Measurements from ENCODE around the gene CCDC9B.

The CCDC9B gene

GRCh38 chr15:40306908-40307307 lies 33.8 kb downstream of the CCDC9B start:
- no peak for DNase-seq

- DNase-seq, result no peak
These were observed 34.4 kb downstream of the CCDC9B start for GRCh38 chr15:40306371-40306770.

GRCh38 chr15:40305281-40305680 lies 35.5 kb downstream of the CCDC9B start:
- DNase-seq, result no peak

- DNase-seq, result no peak
These were observed 37.2 kb downstream of the CCDC9B start for GRCh38 chr15:40303576-40303975.

- DNase-seq, result no peak
These were observed 37.8 kb downstream of the CCDC9B start for GRCh38 chr15:40302981-40303380.

- DNase-seq, result no peak
These were observed 38.4 kb downstream of the CCDC9B start for GRCh38 chr15:40302288-40302886.

GRCh38 chr15:40301467-40302179 lies 39.1 kb downstream of the CCDC9B start:
- DNase-seq, result no peak

- no peak for DNase-seq
These were observed 40.0 kb downstream of the CCDC9B start for GRCh38 chr15:40300771-40301170.

GRCh38 chr15:40300367-40300766 lies 40.4 kb downstream of the CCDC9B start:
- no peak for DNase-seq

- no peak for DNase-seq
These were observed 42.4 kb downstream of the CCDC9B start for GRCh38 chr15:40298216-40298935.

- no peak for DNase-seq
These were observed 43.4 kb downstream of the CCDC9B start for GRCh38 chr15:40297356-40297755.

- DNase-seq, result no peak
These were observed 44.0 kb downstream of the CCDC9B start for GRCh38 chr15:40296561-40297230.

GRCh38 chr15:40295877-40296560 lies 44.7 kb downstream of the CCDC9B start:
- no peak for DNase-seq

- no peak for DNase-seq
These were observed 45.4 kb downstream of the CCDC9B start for GRCh38 chr15:40295297-40295696.

GRCh38 chr15:40293905-40294895 lies 46.5 kb downstream of the CCDC9B start:
- DNase-seq, result no peak

GRCh38 chr15:40293006-40293405 lies 47.7 kb downstream of the CCDC9B start:
- DNase-seq, result no peak

- DNase-seq, result no peak
These were observed 48.5 kb downstream of the CCDC9B start for GRCh38 chr15:40292246-40292645.

- no peak for DNase-seq
These were observed 49.7 kb downstream of the CCDC9B start for GRCh38 chr15:40290918-40291574.

GRCh38 chr15:40290545-40290917 lies 50.2 kb downstream of the CCDC9B start:
- DNase-seq, result no peak

GRCh38 chr15:40289140-40289775 lies 51.5 kb downstream of the CCDC9B start:
- no peak for DNase-seq

GRCh38 chr15:40287968-40288367 lies 52.8 kb downstream of the CCDC9B start:
- no peak for DNase-seq
